HEK293T (cell line): Measurements from ENCODE around the gene SETD2.

ENCODE experiments used
- CTCF ChIA-PET: fragments of 350-600 bp; formaldehyde crosslinking; extraction: SDS; loops from one replicate; lab custom pipeline; 2021; ENCODE audit warnings: antibody characterized with exemption, inconsistent platforms; lab: Yijun Ruan, JAX
- POLR2A ChIA-PET: fragments of 350-600 bp; formaldehyde crosslinking; extraction: SDS; loops from one replicate; lab custom pipeline; 2020; ENCODE audit warnings: antibody characterized with exemption, inconsistent platforms; lab: Yijun Ruan, JAX
- DNase-seq: peaks from one replicate; pipeline ENCODE4 v3.0.0; 2012; ENCODE audit warnings: mixed read lengths; ENCODE audit errors: extremely low spot score
- ARNT ChIP-seq: fragments of 450-650 bp; IDR thresholded peaks from 2 replicates; pipeline ENCODE4 v1.6.1; 2017; ENCODE audit warnings: mild to moderate bottlenecking
- BHLHE40 ChIP-seq: fragments of 450-650 bp; IDR thresholded peaks from 2 replicates; pipeline ENCODE4 v1.6.1; 2016; ENCODE audit warnings: mild to moderate bottlenecking, moderate library complexity, borderline replicate concordance
- CTBP1 ChIP-seq: fragments of 450-650 bp; IDR thresholded peaks from 2 replicates; pipeline ENCODE4 v1.6.1; 2016; ENCODE audit warnings: borderline replicate concordance
- ELF4 ChIP-seq: fragments of 450-650 bp; IDR thresholded peaks from 2 replicates; pipeline ENCODE4 v1.6.1; 2017; ENCODE audit warnings: antibody characterized with exemption
- FOXA1 ChIP-seq: fragments of 450-650 bp; IDR thresholded peaks from 2 replicates; pipeline ENCODE4 v1.6.1; 2016; ENCODE audit warnings: mild to moderate bottlenecking
- FOXK2 ChIP-seq: fragments of 450-650 bp; IDR thresholded peaks from 2 replicates; pipeline ENCODE4 v1.6.1; 2016; ENCODE audit warnings: mild to moderate bottlenecking
- FOXM1 ChIP-seq: fragments of 450-650 bp; IDR thresholded peaks from 2 replicates; pipeline ENCODE4 v1.6.1; 2017; ENCODE audit warnings: mild to moderate bottlenecking, borderline replicate concordance
- HDGF ChIP-seq: fragments of 450-650 bp; IDR thresholded peaks from 2 replicates; pipeline ENCODE4 v1.6.1; 2017; ENCODE audit warnings: antibody characterized with exemption, borderline replicate concordance
- L3MBTL2 ChIP-seq: fragments of 450-650 bp; conservative IDR thresholded peaks from 2 replicates; pipeline ENCODE4 v1.6.1; 2016; ENCODE audit warnings: mild to moderate bottlenecking
- LEF1 ChIP-seq: fragments of 450-650 bp; IDR thresholded peaks from 2 replicates; pipeline ENCODE4 v1.6.1; 2017; ENCODE audit warnings: mild to moderate bottlenecking, borderline replicate concordance
- NFRKB ChIP-seq: fragments of 450-650 bp; IDR thresholded peaks from 2 replicates; pipeline ENCODE4 v1.6.1; 2016; ENCODE audit warnings: mild to moderate bottlenecking, moderate library complexity
- SP1 ChIP-seq: fragments of 450-650 bp; IDR thresholded peaks from 2 replicates; pipeline ENCODE4 v1.6.1; 2017
- SUZ12 ChIP-seq: fragments of 450-650 bp; IDR thresholded peaks from 2 replicates; pipeline ENCODE4 v1.6.1; 2016; ENCODE audit warnings: mild to moderate bottlenecking
- TARDBP ChIP-seq: fragments of 450-650 bp; IDR thresholded peaks from 2 replicates; pipeline ENCODE4 v1.6.1; 2016
- ZNF384 ChIP-seq: fragments of 450-650 bp; IDR thresholded peaks from 2 replicates; pipeline ENCODE4 v1.6.1; 2016
- TF ChIP-seq, protein P1 (sequence below): fragments of 450-650 bp; IDR thresholded peaks from 2 replicates; pipeline ENCODE4 v1.6.1; 2016

SETD2 gene

GRCh38 chr3:47102081-47102600 is 61.8 kb downstream of the SETD2 start:
- ChIA-PET POLR2A (no interaction called here), CTCF (interaction anchor here (1.1 kb wide), 1 partner anchor 11 kb away, joined by 3 read pairs; no protein-coding TSS in a partner anchor)
- no peak for DNase-seq
- TF ChIP-seq BHLHE40: no peak
- no peak for TF ChIP-seq ZNF384
- TF ChIP-seq L3MBTL2: no peak
- no peak for TF ChIP-seq CTBP1
- TF ChIP-seq HDGF: no peak
- no peak for TF ChIP-seq SP1
- TF ChIP-seq FOXM1: no peak
- TF ChIP-seq FOXK2: no peak
- TF ChIP-seq, protein P1, sequence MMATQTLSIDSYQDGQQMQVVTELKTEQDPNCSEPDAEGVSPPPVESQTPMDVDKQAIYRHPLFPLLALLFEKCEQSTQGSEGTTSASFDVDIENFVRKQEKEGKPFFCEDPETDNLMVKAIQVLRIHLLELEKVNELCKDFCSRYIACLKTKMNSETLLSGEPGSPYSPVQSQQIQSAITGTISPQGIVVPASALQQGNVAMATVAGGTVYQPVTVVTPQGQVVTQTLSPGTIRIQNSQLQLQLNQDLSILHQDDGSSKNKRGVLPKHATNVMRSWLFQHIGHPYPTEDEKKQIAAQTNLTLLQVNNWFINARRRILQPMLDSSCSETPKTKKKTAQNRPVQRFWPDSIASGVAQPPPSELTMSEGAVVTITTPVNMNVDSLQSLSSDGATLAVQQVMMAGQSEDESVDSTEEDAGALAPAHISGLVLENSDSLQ: no peak
- TF ChIP-seq LEF1: no peak
- no peak for TF ChIP-seq NFRKB
- no peak for TF ChIP-seq FOXA1
- no peak for TF ChIP-seq SUZ12
- TF ChIP-seq TARDBP: no peak

GRCh38 chr3:47098910-47099309 is 65.0 kb downstream of the SETD2 start:
- TF ChIP-seq NFRKB (no peak), BHLHE40 (no peak), FOXA1 (no peak), SUZ12 (no peak), FOXM1 (no peak), CTBP1 (no peak), ARNT (no peak), ZNF384 (no peak), FOXK2 (no peak), TARDBP (no peak), L3MBTL2 (no peak), LEF1 (no peak), ELF4 (no peak), HDGF (no peak), SP1 (no peak)
- TF ChIP-seq, protein P1: no peak
- ChIA-PET POLR2A (no interaction called here), CTCF (no interaction called here)
- DNase-seq: no peak

- DNase-seq: no peak
- POLR2A ChIA-PET: no interaction called here
- TF ChIP-seq ELF4: no peak
- TF ChIP-seq SP1: no peak
- CTCF ChIA-PET: no interaction called here
Observed at GRCh38 chr3:47097864-47098263, 66.0 kb downstream of the SETD2 start.

GRCh38 chr3:47096959-47097358 is 67.0 kb downstream of the SETD2 start:
- no peak for DNase-seq
- ChIA-PET CTCF (no interaction called here), POLR2A (interaction anchor here (1.9 kb wide), 1 partner anchor 67 kb away, joined by 4 read pairs; the partner anchor contains the start of gene SETD2)
- TF ChIP-seq, protein P1: no peak

DNA sequence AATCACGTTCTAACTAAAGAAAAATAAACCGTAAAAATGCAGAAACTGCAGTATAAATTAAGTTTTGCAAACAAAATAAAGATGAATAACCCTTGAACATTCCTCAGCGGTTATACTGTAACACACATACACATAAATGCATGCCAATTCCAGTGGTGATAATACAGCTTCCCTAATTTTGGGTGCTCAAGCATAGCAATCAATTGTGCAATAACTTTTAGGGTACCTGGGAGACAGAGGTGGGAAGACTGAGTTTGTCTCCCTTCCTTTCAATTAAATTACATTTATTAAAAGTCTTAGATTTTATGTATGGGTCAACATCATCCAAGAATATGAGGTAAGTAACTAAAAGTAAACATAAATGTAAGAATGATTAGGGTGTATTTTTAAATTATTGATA is 71.8 kb downstream of the SETD2 start:
- POLR2A ChIA-PET: no interaction called here
- TF ChIP-seq L3MBTL2 (no peak), BHLHE40 (no peak), SP1 (no peak), FOXK2 (no peak), FOXM1 (no peak), CTBP1 (no peak), ZNF384 (no peak), HDGF (no peak), TARDBP (no peak), NFRKB (no peak), ARNT (no peak), FOXA1 (no peak), SUZ12 (no peak), LEF1 (no peak), ELF4 (no peak)
- TF ChIP-seq, protein P1: no peak
- DNase-seq: no peak
- CTCF ChIA-PET: no interaction called here

- TF ChIP-seq, protein P1: no peak
- no peak for TF ChIP-seq NFRKB
- TF ChIP-seq ARNT: no peak
- no peak for TF ChIP-seq FOXA1
- TF ChIP-seq FOXM1: no peak
- TF ChIP-seq L3MBTL2: no peak
- CTCF ChIA-PET: interaction anchor here (0.6 kb wide), 1 partner anchor 91 kb away, joined by 3 read pairs; no protein-coding TSS in a partner anchor
- POLR2A ChIA-PET: no interaction called here
- DNase-seq: no peak
Observed at GRCh38 chr3:47089630-47090029, 74.3 kb downstream of the SETD2 start.
